Measurements from ENCODE around the gene EYA2.

DNA sequence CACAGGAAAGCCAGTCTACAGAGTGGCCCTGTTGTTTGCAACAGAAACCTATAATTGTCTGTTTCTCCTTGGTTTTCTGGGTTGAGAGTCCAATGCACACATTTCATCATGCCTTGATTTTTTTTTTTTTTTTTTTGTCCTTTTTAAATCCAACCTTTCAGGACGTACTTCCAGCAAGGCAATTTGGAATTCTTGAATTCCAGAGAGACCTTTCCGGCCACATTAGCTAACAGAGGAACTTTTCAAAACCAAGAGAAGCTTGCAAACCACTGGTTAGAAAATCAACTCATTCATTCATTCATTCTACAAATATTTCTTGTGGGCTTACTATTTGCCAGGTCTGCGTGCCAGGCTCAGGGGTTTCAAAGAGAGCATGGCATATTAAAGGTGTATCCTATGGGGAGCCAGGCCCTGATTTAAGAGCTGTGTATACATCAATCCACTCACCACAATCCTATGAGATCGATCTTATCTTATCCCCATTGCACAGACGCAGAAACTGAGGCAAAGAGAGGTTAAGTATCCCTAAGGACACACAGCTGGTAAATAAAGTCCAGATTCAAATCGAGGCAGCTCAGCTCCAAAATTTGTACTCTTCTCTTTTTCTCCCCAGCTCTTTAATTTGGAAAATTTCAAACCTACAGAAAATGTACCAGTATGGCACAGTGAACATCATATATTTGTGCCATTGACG, 43.0 kb downstream of the EYA2 start:
- TF ChIP-seq POLR2A (IDR thresholded peaks at IDR 0.05) (no peak), POLR2AphosphoS5 (IDR thresholded peaks at IDR 0.05) (no peak), EP300 (IDR thresholded peaks at IDR 0.05) (no peak)
- TF ChIP-seq, protein P1, sequence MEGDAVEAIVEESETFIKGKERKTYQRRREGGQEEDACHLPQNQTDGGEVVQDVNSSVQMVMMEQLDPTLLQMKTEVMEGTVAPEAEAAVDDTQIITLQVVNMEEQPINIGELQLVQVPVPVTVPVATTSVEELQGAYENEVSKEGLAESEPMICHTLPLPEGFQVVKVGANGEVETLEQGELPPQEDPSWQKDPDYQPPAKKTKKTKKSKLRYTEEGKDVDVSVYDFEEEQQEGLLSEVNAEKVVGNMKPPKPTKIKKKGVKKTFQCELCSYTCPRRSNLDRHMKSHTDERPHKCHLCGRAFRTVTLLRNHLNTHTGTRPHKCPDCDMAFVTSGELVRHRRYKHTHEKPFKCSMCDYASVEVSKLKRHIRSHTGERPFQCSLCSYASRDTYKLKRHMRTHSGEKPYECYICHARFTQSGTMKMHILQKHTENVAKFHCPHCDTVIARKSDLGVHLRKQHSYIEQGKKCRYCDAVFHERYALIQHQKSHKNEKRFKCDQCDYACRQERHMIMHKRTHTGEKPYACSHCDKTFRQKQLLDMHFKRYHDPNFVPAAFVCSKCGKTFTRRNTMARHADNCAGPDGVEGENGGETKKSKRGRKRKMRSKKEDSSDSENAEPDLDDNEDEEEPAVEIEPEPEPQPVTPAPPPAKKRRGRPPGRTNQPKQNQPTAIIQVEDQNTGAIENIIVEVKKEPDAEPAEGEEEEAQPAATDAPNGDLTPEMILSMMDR (IDR thresholded peaks at IDR 0.05), result no peak

All from gastroesophageal sphincter (tissue), 3 donors.